ENCODE measurements around the gene FGF7.

The FGF7 gene

GRCh38 chr15:49438962-49439631 lies 16.1 kb downstream of the FGF7 start:
- no peak for DNase-seq (ENCODE audit: low read depth)
- no peak overlapping the region for H3K4me3 ChIP-seq (ENCODE audit: low read length)
- TF ChIP-seq, protein P1, sequence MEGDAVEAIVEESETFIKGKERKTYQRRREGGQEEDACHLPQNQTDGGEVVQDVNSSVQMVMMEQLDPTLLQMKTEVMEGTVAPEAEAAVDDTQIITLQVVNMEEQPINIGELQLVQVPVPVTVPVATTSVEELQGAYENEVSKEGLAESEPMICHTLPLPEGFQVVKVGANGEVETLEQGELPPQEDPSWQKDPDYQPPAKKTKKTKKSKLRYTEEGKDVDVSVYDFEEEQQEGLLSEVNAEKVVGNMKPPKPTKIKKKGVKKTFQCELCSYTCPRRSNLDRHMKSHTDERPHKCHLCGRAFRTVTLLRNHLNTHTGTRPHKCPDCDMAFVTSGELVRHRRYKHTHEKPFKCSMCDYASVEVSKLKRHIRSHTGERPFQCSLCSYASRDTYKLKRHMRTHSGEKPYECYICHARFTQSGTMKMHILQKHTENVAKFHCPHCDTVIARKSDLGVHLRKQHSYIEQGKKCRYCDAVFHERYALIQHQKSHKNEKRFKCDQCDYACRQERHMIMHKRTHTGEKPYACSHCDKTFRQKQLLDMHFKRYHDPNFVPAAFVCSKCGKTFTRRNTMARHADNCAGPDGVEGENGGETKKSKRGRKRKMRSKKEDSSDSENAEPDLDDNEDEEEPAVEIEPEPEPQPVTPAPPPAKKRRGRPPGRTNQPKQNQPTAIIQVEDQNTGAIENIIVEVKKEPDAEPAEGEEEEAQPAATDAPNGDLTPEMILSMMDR (conservative IDR thresholded peaks at IDR 0.05; ENCODE audit: low read depth, low read length), result no peak

- TF ChIP-seq, protein P1 (conservative IDR thresholded peaks at IDR 0.05; ENCODE audit: low read depth, low read length), result no peak
- DNase-seq (ENCODE audit: low read depth), result no peak
- no peak overlapping the region for H3K4me3 ChIP-seq (ENCODE audit: low read length)
Measured at GRCh38 chr15:49439678-49440395, 16.8 kb downstream of the FGF7 start.

DNA sequence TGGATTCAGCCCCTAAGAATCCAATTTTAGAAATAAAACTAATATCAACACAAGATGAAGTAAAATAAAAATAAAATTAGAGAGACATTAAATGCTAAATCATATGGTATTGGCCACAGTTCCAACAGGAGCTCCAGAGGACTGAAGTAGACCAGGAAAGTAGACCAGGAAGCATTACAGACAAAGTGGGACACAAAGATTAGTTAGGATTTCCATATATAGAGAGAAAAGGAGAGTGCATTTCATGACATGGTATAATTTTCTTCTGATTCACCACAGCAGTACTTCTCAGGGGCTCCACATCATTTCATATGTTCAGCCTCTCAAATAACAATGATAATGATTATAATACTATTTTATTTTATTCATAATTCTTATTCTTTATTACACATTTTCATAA lies 18.3 kb downstream of the FGF7 start:
- no peak for DNase-seq (ENCODE audit: low read depth)
- no peak overlapping the region for H3K4me3 ChIP-seq (ENCODE audit: low read length)
- TF ChIP-seq, protein P1 (conservative IDR thresholded peaks at IDR 0.05; ENCODE audit: low read depth, low read length), result no peak

- no peak overlapping the region for H3K4me3 ChIP-seq (ENCODE audit: low read length)
- DNase-seq (ENCODE audit: low read depth), result no peak
- TF ChIP-seq, protein P1 (conservative IDR thresholded peaks at IDR 0.05; ENCODE audit: low read depth, low read length), result no peak
Measured at GRCh38 chr15:49441816-49442215, 18.8 kb downstream of the FGF7 start.

DNA sequence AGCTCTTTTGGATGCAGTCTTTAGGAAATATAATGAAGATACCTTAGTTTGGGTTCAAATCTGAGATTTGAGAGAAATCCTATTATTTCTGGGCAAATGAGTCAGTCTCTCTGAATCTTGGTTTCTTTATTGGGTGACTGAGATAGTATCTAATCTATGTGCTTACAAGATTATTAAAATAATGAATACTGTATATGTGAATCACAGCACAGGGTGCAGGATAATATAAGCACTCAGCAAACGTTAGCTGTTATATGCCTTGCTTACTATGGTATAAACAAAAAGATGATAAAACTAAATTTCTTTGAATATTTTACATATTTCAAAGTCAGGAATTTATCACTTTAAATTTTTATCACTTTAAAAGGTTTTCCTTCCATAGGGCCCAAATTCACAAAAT lies 29.6 kb downstream of the FGF7 start:
- H3K4me3 ChIP-seq (ENCODE audit: low read length), result no peak overlapping the region
- TF ChIP-seq, protein P1 (conservative IDR thresholded peaks at IDR 0.05; ENCODE audit: low read depth, low read length), result no peak
- no peak for DNase-seq (ENCODE audit: low read depth)

DNA sequence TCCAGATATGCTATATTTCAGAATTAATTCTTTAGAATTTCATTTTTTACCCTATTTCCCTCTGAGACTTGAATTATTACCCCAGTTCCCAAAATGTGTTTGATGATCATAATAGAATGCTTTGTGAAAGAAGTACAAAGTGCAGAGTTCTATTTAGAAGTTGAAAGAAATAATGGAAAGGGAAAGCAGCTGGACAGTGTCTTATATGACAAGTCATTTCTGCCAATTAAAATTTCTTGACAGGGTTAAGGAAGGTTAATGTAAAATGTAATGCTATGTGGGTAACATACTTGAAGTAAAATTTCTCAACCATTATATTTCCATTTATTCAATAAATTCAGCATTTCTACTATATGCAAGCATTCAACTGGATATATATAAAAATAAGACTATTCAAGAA lies 33.1 kb downstream of the FGF7 start:
- TF ChIP-seq, protein P1 (conservative IDR thresholded peaks at IDR 0.05; ENCODE audit: low read depth, low read length), result no peak
- no peak overlapping the region for H3K4me3 ChIP-seq (ENCODE audit: low read length)
- DNase-seq (ENCODE audit: low read depth), result no peak

- DNase-seq (ENCODE audit: low read depth), result no peak
- H3K4me3 ChIP-seq (ENCODE audit: low read length), result no peak overlapping the region
- TF ChIP-seq, protein P1 (conservative IDR thresholded peaks at IDR 0.05; ENCODE audit: low read depth, low read length), result no peak
Measured at GRCh38 chr15:49458145-49458544, 35.1 kb downstream of the FGF7 start.

All from retinal pigment epithelial cell (primary cell).